ENCODE measurements around the gene MAGOH.

The MAGOH gene

GRCh38 chr1:53250325-53250724 lies 12.0 kb upstream of the MAGOH start:
- DNase-seq (ENCODE audit: extremely low read depth, insufficient read length), result no peak
- no peak overlapping the region for H3K4me3 ChIP-seq (replicated peaks; ENCODE audit: low read depth, low read length)
- H3K36me3 ChIP-seq (ENCODE audit: control insufficient read depth, insufficient read depth, low read length), result peaks cover 19% of the 10 kb centered on the region
- H3K27me3 ChIP-seq (replicated peaks; ENCODE audit: control insufficient read depth, insufficient read depth, low read length), result no peaks in the 10 kb centered on the region
- TF ChIP-seq CTCF (IDR thresholded peaks at IDR 0.05; ENCODE audit: insufficient read depth, low read length, poor library complexity, severe bottlenecking), result no peak

GRCh38 chr1:53249706-53250105 lies 11.4 kb upstream of the MAGOH start:
- Histone ChIP-seq H3K4me3 (replicated peaks; ENCODE audit: low read depth, low read length) (no peak overlapping the region), H3K27me3 (replicated peaks; ENCODE audit: control insufficient read depth, insufficient read depth, low read length) (no peaks in the 10 kb centered on the region), H3K36me3 (ENCODE audit: control insufficient read depth, insufficient read depth, low read length) (peaks cover 16% of the 10 kb centered on the region)
- no peak for TF ChIP-seq CTCF (IDR thresholded peaks at IDR 0.05; ENCODE audit: insufficient read depth, low read length, poor library complexity, severe bottlenecking)
- DNase-seq (ENCODE audit: extremely low read depth, insufficient read length), result no peak

DNA sequence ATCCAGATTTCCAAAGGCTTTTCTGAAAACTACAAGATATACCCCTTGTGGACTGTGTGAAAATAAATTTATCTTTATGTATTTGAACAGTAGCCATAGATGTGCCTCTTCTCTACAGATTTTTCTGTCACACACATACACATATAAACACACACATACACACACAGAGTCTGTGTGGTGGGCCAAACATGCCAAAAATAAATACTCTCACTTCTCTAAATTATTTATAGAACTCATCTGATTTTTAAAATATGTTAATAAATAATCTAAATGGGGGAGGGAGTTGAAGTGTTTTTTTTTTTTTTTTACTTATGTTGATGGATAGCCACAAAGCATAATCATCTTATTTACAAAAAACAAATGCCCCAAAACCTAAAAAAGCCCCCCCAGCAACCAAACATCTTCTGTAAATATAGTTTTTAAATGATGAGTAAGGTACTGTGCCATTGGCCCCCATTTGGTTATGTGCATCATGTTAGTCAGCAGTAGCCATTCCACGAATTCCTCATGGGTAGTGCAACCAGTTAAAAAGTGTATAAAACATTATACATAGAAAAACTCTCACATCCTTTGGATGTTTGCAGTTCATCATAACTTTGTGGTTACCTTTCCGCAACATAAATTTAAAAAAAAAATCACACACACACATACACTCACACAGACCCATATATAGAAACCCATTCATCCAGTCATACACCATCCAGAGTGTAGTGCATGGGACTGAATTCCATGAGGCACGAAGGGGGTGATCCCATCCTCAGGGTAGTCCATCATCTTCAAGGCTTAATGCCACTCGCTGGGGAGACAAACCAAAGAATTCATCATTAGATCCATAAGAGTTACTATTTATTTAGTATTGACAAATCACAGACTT lies 8.2 kb upstream of the MAGOH start:
- H3K4me3 ChIP-seq (replicated peaks; ENCODE audit: low read depth, low read length), result no peak overlapping the region
- DNase-seq (ENCODE audit: extremely low read depth, insufficient read length), result no peak
- H3K27me3 ChIP-seq (replicated peaks; ENCODE audit: control insufficient read depth, insufficient read depth, low read length), result no peaks in the 10 kb centered on the region
- no peak for TF ChIP-seq CTCF (IDR thresholded peaks at IDR 0.05; ENCODE audit: insufficient read depth, low read length, poor library complexity, severe bottlenecking)
- peaks cover 12% of the 10 kb centered on the region for H3K36me3 ChIP-seq (ENCODE audit: control insufficient read depth, insufficient read depth, low read length)

GRCh38 chr1:53244141-53244540 lies 5.8 kb upstream of the MAGOH start:
- no peak for DNase-seq (ENCODE audit: extremely low read depth, insufficient read length)
- H3K36me3 ChIP-seq (ENCODE audit: control insufficient read depth, insufficient read depth, low read length), result peaks cover 5% of the 10 kb centered on the region
- no peak overlapping the region for H3K4me3 ChIP-seq (replicated peaks; ENCODE audit: low read depth, low read length)
- TF ChIP-seq CTCF (IDR thresholded peaks at IDR 0.05; ENCODE audit: insufficient read depth, low read length, poor library complexity, severe bottlenecking), result no peak
- H3K27me3 ChIP-seq (replicated peaks; ENCODE audit: control insufficient read depth, insufficient read depth, low read length), result no peaks in the 10 kb centered on the region

- no peak for TF ChIP-seq CTCF (IDR thresholded peaks at IDR 0.05; ENCODE audit: insufficient read depth, low read length, poor library complexity, severe bottlenecking)
- no peak overlapping the region for H3K4me3 ChIP-seq (replicated peaks; ENCODE audit: low read depth, low read length)
- peaks cover 3% of the 10 kb centered on the region for H3K36me3 ChIP-seq (ENCODE audit: control insufficient read depth, insufficient read depth, low read length)
- H3K27me3 ChIP-seq (replicated peaks; ENCODE audit: control insufficient read depth, insufficient read depth, low read length), result no peaks in the 10 kb centered on the region
- DNase-seq (ENCODE audit: extremely low read depth, insufficient read length), result no peak
These were observed 4.1 kb upstream of the MAGOH start for GRCh38 chr1:53242381-53242780.
